Stimulated activated CD8-positive, alpha-beta memory T cell treated with anti-CD3 and anti-CD28 coated beads, Interleukin-12 subunit alpha, Interleukin-12 subunit beta, amount 100 ng/mL, for 4 hours (primary cell): ENCODE measurements around the gene ZSWIM7.
"Not testable (repeated sequence)": the region's sequence is repeated elsewhere in the genome, so short reads cannot be mapped to it uniquely, and the experiment has no call there.

Experiments used
- DNase-seq: peaks from one replicate; pipeline ENCODE4 v3.0.0-alpha.2; 2020; ENCODE audit warnings: low read depth

The ZSWIM7 gene

DNA sequence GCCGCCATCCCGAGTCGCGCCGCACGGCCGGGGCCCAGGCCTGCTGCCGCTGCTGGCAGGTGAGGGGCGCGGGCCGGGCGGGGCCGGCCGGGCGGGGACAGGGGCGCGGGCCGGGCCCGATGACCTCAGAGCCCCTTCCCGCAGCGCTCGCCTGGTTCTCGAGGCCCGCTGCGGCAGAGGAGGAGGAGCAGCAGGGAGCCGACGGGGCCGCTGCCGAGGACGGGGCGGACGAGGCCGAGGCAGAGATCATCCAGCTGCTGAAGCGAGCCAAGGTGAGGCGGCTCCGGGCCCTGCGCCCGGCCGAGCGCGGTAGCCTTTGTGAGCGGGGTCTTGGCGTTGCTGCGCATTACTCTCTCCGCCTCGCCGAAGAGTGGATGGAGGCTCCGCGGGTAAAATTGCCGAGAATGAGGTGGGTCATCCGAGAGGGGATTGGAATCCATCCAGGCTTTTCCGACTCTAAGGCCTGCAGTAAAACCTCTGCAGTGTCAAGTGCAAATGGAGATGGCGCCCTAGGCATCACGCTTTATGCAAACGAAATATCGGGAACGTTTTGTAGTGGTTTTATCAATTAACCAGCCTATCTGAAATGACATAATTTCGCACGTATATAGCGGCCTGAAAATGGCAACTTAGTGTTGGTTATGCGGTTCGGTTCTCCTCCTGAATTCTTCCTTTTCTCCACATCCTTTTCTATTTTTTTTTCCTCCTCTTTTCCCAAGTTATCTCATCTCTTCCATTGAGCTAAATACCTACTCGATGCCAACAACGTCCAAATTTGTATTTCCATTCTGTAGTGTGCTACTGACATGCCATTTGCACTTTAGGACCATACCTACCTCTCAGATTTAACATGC is 697 bp upstream of the ZSWIM7 start:
- DNase-seq: no peak

DNA sequence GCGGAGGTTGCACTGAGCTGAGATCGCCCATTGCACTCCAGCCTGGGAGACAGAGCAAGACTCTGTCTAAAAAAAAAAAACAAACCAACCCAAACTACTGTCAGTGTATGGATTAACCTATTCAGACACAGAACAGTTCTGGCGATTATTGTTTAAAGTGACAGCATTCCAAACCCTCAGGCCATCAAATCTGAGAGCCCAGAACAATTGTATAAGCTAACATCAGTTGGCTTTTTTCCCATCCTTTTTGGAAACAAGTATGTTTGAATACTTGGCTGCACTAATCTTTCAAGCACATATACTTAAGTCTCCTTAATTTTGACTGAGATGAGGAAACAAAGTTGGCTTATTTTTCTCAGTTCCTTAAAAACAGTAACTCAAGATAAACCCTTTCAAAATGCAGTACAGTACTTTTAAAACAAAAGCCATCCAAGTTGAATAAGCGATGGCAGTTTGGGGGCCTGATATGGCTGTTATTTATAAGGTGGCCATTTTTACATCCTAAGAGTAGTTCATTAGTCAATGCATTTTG is 1.4 kb downstream of the ZSWIM7 start:
- DNase-seq: no peak

DNA sequence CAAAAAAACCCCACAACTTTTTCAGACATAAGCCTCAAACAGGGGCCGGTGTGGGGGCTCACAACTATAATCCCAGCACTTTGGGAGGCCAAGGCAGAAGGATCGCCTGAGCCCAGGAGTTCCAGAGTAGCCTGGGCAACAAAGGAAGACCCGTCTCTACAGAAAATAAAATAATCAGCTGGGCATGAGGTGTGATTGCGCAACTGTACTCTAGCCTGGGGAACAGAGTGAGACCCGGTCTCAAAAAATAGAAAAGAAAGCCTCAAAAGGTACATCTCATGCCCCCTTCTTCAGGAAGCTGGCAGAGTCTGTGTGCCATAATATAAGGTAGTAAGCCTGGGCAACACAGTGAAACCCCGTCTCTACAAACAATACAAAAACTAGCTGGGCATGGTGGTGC is 3.2 kb downstream of the ZSWIM7 start:
- no peak for DNase-seq

DNA sequence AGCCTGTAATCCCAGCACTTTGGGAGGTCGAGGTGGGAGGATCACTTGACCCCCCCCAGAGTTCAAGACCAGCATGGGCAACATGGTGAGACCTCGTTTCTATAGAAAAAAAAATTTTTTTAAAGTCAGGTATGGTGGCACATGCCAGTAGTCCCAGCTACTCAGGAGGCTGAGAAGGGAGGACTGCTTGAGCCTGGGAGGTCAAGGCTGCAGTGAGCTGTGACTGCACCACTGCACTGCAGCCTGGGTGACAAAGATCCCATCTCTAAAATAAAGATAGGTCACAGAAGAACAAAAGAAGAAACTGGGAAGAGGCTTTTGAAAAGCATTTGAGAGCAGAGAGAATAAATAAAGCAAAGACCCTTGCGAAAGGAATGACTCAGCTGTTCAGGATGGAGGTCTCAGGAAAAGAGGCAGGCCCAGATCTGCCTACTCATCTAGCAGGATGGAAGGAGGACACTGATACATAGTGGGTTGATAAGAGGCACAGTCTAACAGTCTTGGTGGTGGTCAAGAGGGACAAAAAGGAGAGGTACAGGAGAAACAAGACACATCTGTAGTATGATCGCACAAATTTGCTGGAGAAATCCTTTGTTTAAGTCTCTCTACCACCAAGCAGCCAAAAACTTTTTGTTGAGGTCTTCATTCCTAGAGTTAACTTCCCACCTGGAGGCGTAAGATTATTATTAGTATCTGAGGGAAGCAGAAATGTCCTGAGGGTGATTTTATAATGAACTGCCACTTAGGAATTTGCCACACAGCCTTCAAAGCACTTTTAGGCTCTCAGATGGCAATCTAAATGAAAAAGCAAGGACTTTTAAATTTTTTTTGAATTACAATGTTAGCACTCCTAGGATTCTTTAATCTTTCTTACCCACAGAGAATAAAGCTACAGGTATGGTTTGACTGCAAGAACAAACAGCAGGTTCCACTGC is 17.6 kb downstream of the ZSWIM7 start:
- no peak for DNase-seq

DNA sequence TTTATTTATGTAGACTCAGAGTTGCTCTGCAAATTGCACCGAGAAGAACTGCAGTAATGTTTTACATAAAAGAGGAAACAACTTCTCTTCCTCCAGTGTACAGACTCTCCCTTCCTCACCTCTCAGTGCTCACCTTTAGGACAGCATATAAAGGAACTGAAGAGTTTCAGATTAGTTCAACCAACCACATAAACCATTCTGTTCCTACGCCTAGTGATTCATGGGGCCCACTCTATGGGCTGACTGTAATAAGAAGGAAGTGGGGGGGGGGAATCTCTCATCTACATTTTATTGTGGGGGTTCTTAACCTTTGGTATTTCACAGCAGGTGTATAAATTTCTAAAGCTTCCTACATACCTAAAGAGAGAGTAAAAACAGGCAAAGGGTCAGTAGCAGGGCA is 18.3 kb downstream of the ZSWIM7 start:
- DNase-seq: no peak

DNA sequence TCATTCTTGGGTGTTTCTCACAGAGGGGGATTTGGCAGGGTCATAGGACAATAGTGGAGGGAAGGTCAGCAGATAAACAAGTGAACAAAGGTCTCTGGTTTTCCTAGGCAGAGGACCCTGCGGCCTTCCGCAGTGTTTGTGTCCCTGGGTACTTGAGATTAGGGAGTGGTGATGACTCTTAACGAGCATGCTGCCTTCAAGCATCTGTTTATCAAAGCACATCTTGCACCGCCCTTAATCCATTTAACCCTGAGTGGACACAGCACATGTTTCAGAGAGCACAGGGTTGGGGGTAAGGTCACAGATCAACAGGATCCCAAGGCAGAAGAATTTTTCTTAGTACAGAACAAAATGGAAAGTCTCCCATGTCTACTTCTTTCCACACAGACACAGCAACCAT is 20.5 kb downstream of the ZSWIM7 start:
- DNase-seq: not testable (repeated sequence)

DNA sequence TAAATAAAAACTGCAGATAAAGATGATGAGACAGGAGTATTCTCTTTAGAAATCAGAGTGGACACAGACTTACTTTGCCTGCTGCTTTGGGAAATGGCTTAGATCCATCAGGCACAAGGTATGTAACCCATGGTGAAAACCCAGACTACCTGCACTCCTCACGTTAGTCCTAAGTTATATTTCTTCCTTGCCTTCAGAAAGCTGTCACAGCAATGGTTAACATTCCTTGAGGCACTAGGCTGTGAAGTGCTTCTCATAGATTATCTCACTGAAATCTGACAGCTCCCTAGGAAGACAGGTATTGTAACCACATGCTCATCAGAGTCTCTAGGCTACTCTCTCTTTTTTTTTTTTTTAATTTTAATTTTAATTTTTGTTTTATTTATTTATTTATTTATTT is 20.9 kb downstream of the ZSWIM7 start:
- no peak for DNase-seq

DNA sequence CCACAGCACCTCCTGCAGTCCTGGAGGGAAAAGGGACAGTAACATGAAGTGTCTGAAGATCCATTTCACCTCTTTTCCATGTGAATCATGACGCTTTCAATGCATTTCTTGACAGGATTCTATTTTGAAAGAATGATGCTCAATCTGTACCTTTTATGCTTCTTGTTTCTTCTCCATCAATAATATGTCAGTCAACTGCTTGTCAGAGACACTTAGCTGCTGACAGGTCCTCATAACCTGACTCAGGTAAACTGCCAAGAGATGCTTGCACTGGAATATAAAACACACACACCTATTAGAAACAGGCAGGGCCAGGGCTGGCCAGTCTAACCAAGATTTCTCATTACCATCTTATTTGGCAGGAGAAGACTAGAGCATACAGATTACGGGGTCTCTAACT is 21.6 kb downstream of the ZSWIM7 start:
- DNase-seq: no peak

DNA sequence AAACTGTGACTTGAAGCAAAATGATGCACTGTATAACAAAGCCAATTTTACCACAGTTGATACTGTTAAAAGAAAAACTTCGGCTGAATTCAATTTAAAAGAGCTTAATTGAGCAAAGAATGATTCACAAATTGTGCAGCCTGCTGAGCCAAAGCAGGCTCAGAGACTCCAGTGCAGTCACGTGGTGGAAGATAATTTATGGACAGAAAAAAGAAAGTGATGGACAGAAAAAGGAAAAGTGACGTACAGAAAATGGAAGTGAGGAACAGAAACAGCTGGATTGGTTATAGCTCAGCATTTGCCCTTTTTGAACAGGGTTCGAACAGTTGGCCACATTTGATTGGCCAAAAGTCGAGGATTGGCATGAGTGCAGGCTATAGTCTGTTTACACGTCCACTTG is 25.7 kb downstream of the ZSWIM7 start:
- DNase-seq: no peak

DNA sequence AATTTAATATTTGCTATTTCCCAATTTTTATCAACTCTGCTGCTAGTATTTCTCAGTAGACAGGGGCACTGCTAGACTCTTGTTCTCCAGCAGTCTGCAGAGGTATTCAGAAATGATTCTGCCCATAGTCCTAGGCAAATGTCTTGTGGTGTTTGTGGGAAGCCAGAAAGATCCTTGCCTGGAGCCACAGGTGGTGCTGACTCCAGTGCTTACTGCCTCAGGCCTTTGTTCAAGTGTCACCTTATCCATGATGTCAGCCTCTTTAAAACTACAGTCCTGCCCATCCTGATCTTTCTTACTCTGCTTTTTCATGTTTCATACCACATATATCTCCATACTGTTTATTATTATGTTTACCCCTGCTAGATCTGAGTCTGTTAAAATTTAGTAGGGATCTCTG is 26.5 kb downstream of the ZSWIM7 start:
- no peak for DNase-seq

DNA sequence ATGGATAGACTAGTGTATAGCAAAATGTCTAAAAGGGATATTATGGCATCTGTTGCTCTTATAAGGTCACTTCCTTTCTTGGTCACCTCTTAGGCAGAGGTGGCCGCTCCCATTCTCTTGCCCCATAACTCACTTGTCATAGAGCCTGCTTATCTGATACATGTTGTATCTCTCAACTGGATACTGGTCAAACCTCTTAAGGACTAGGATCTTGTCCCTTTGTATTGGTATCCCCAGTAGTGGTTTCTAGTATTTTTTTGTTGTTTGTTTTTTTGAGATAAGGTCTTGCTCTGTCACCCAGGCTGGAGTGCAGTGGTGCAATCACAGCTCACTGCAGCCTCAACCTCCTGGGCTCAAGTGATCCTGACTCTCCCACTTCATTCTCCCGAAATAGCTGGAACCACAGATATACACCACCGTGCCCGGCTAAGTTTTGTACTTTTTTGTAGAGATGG is 27.0 kb downstream of the ZSWIM7 start:
- DNase-seq: no peak

DNA sequence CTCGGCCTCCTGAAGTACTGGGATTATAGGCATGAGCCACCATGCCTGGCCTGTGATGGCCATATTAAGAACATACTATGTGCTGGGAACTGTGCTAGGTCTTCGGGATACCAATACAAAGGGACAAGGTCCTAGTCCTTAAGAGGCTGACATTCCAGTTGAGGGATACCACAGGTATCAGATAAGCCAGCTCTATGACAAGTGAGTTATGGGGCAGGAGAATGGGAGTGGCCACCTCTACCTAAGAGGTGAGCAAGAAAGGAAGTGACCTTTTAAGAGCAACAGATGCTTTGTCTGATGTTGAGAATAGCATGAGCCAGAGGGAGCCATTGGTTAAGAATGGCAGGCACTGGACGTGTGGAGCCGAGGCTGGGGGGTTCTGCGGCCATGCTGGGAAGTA is 27.6 kb downstream of the ZSWIM7 start:
- DNase-seq: no peak

DNA sequence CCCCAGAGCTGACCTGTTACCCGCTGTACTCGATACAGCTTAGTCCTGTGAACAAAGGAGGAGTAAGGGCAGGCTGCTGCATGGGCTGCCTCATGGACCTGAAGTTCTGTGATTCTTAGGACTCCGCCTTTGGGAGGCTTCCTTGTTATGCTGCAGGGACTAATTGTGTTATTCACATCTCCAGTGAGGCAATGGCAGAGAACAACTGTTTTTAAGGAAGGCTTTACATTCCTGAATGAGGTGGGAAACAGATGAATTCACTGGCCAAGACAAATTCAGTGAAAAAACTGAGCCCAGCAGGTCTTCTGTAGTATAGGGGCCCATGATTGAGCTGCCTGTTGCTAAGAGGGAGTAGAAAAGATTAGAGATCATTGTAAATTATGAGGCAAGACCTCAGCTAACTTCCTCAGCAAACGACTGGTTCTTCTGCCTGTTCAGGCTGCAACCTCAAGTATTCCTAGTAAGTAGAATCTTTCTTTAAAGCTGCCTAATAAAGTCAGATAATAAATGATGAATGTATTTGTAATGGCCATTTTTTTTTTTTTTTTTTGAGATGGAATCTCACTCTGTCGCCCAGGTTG is 28.3 kb downstream of the ZSWIM7 start:
- no peak for DNase-seq

DNA sequence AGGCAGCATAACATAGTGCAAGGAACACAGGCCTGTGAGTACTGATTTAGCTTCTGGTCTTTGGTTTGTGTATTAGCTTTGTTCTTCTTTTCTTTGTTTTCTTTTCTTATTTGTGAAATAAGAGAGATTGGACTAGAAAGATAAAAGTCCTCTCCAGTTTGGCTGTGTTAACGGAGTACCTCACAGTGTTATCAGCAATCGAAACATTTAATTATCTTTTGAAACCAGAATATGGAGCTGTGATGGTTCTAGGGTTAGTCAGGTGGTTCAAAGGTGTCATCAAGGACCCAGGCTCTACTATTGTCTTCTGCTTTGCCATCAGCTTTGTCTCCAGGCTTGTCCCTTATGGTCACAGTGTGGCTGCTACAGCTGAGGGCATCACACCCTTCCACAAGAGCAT is 29.0 kb downstream of the ZSWIM7 start:
- DNase-seq: no peak

DNA sequence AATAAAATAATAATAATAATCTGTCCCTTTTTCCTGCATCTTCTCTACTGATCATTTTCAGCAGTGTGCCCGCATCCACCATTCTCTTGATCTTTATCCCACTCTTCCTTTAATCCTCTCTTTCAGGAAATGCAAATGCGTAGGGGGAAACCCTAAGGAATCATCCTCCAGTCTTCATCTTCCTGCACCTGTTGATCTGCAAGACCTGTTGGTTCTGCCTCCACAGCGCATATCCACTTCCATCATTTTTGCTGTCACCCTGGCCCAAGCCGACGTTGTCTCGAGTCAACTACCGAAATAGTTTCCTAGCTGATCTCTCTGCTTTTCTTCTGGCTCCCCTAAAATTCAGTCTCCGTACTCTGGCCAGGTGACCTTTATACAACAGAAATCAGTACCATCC is 30.0 kb downstream of the ZSWIM7 start:
- no peak for DNase-seq

DNA sequence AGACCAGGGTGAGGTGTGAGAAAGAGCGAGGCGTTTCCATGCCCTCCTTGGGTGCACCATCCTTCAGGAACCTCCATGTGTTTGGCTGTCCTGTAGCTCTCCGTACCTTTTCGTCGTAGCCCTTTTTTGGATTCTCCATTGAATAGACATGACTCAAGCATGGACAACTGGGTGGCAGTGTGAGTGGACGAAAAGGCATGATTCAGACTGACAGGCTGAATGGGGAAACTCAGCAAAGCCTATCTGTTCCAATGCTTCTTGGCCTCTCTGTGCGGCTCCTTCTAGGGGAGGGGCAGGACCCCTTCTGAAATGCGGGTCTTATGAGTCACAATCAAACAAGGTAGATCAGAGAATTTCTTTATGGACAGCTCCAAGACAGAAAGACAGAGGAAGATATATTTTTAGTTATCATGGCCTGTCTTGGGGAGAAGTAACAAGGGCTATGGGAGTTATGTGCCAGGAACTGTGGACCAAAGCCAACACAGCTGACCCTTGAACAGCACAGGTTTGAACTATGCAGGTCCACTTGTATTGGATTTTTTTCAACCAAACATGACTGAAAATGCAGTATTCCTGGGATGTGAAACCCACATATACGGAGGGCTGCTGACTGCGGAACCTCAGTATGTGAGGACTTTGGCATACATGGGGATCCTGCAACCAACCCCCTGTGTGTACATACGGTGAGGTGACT is 31.7 kb downstream of the ZSWIM7 start:
- DNase-seq: no peak

DNA sequence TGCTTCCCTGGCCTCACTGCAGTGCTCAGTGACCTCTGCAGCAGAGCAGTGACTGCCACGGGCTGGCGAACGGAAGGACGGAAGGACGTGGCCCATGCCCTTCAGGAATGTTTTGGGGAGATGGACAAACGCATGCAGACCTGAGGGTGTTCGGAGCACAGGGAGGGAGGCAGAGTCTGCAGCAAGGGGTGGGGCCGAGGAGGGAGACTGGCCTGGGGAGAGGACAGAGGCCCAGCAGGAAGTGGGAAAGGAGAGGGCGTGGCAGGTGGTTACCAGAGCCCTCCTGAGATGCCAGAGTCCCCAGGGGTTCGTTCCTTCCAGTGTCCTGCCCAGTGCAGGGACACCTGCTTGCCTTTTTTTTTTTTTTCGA is 32.6 kb downstream of the ZSWIM7 start:
- DNase-seq: no peak

DNA sequence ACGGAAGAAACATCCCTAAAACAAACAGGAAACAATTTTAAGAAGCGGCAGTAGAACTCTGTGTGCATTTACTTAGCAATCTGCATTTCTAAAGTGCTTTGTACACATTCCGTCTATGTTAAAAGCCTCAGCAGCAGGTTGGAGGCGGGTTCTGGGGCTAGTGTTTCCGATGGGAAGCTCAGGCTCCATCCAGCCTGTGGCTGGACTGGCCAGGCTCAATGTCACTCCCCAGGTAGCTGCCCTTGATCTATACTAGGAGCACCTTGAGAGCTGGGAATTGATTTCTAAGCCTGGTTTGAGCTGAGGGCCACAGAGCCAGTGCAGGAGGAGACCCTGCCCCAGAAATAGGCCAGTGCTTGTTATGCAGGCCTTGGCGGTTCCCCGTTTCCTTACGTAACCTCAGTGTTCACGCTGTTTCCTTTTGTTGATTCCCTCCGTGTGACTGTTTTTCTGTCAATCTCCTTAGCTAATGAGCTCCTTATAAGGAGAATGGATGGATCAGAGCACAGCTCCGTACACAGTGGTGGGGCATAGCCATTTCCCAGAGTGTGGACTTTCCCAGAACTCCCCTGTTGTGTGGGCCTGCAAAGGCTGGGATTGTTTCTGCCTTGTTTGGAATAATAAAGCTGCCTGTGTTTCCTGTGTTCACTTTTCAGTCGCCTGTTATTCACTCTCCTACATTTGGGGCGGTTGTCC is 33.2 kb downstream of the ZSWIM7 start:
- no peak for DNase-seq

DNA sequence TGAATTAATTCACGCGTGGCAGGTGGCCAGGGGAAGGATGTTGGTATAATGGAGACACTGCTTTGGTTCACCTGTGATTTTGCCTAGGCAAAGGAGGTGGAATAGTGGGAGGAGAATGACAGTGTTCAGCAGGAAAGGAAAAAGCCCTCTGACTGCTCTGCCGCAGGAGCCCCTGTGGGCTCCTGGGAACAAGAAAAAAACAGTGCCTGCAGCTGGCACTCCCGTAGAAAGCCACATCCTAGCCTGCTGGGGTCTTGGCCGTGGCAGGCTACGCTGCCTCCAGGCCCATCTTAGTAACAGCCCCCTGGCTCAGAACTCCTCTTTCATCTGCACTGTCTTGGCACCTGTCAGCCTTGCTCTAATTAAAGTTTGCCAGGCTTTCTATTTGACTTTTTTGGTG is 34.0 kb downstream of the ZSWIM7 start:
- no peak for DNase-seq

DNA sequence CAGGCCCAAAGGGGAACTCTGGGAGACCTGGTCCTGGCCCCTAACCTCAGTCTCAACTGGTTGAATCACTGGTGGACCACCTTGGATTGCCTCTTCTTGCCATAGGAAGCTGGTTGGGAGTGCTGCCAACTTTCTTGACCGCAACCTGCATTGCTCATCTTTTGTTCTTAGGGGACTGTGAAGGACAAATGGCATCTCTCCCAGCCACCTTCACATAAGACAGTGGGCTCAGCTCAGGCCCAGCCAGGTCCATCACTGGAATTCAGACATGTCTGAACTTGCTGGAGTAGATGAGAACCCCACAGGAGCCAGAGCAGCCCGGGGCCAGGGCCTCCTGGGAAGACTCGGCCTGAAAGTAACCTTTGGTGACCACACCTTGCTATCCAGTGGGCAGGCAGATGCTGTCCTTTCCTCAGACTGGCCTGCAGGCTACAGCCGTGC is 35.8 kb downstream of the ZSWIM7 start:
- no peak for DNase-seq

DNA sequence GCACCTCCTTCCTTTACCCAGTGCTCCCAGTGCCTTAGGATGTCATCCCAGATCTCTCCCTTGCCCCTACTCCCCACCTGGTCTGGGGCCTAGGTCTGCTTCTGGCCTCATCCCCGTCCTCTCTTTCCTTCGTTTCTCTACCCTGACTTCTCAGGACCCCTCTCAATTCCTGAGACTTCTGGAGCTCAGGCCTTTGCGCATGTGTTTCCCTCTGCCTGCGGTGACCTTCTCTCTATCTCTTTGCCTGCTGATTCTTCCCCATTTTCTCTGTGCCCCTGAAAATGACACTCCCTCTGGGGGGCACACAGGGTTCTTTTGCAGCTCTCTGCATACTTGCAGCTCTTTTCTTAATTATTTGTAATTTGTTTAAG is 41.0 kb downstream of the ZSWIM7 start:
- no peak for DNase-seq
